ENCODE data around the gene DHX36.

GRCh38 chr3:154324919-154325318 lies 632 bp upstream of the DHX36 start:
- TF ChIP-seq, protein P1, sequence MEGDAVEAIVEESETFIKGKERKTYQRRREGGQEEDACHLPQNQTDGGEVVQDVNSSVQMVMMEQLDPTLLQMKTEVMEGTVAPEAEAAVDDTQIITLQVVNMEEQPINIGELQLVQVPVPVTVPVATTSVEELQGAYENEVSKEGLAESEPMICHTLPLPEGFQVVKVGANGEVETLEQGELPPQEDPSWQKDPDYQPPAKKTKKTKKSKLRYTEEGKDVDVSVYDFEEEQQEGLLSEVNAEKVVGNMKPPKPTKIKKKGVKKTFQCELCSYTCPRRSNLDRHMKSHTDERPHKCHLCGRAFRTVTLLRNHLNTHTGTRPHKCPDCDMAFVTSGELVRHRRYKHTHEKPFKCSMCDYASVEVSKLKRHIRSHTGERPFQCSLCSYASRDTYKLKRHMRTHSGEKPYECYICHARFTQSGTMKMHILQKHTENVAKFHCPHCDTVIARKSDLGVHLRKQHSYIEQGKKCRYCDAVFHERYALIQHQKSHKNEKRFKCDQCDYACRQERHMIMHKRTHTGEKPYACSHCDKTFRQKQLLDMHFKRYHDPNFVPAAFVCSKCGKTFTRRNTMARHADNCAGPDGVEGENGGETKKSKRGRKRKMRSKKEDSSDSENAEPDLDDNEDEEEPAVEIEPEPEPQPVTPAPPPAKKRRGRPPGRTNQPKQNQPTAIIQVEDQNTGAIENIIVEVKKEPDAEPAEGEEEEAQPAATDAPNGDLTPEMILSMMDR (IDR thresholded peaks at IDR 0.05; ENCODE audit: insufficient read depth, low read length, poor library complexity, severe bottlenecking) = no peak
- no peak for TF ChIP-seq EZH2phosphoT487 (conservative IDR thresholded peaks at IDR 0.05; ENCODE audit: low read length)
